Neuronal stem cell (in vitro differentiated cells): Measurements from ENCODE around the gene TOR3A.
A peak's percentile ranks its signal among the peaks of the same experiment; 100 is the strongest.

ENCODE experiments used
- DNase-seq: peaks from one replicate; pipeline ENCODE4 v3.0.0-alpha.2; 2013; ENCODE audit warnings: low spot score
- H2AFZ ChIP-seq: one replicate; pipeline ENCODE4 v1.6.1; 2013; ENCODE audit warnings: mild to moderate bottlenecking, low read length, inconsistent platforms
- H2AK5ac ChIP-seq: 2 replicates; pipeline ENCODE4 v1.6.1; 2013; ENCODE audit warnings: low read depth, mild to moderate bottlenecking, inconsistent platforms, low read length, moderate library complexity, mixed read lengths
- H2BK120ac ChIP-seq: 2 replicates; pipeline ENCODE4 v1.6.1; 2013; ENCODE audit warnings: low read depth, mild to moderate bottlenecking, inconsistent platforms, low read length, moderate library complexity, mixed read lengths
- H2BK12ac ChIP-seq: one replicate; pipeline ENCODE4 v1.6.1; 2013; ENCODE audit warnings: low read length, inconsistent platforms
- H2BK15ac ChIP-seq: 2 replicates; pipeline ENCODE4 v1.6.1; 2013; ENCODE audit warnings: mild to moderate bottlenecking, low read length, inconsistent platforms, mixed read lengths
- H2BK5ac ChIP-seq: one replicate; pipeline ENCODE4 v1.6.1; 2013; ENCODE audit warnings: inconsistent platforms, mild to moderate bottlenecking, low read length, moderate library complexity
- H3K14ac ChIP-seq: one replicate; pipeline ENCODE4 v1.6.1; 2013; ENCODE audit warnings: low read length, inconsistent platforms
- H3K18ac ChIP-seq: 2 replicates; pipeline ENCODE4 v1.6.1; 2013; ENCODE audit warnings: low read length, inconsistent platforms
- H3K23ac ChIP-seq: 2 replicates; pipeline ENCODE4 v1.6.1; 2013; ENCODE audit warnings: low read depth, mild to moderate bottlenecking, mixed read lengths, low read length, inconsistent platforms; ENCODE audit not compliant: poor library complexity
- H3K27ac ChIP-seq: replicated peaks from 3 replicates; pipeline ENCODE4 v1.5.1; 2013; ENCODE audit warnings: low read length, inconsistent platforms
- H3K27me3 ChIP-seq, 3 experiments: 2 replicates each; pipeline ENCODE4 v1.6.1; 2013; ENCODE audit warnings: low read length in 3 of 3, mild to moderate bottlenecking in 2 of 3, inconsistent platforms in 1 of 3, low read depth in 1 of 3, mixed read lengths in 1 of 3, moderate library complexity in 1 of 3; ENCODE audit not compliant: control insufficient read depth in 3 of 3, insufficient read depth in 3 of 3
- H3K36me3 ChIP-seq, 2 donors: replicated peaks in 1 of 2; 2 replicates each; pipeline ENCODE4 v1.6.1; 2013; ENCODE audit warnings: low read length in 2 of 2; ENCODE audit not compliant: control insufficient read depth in 2 of 2, insufficient read depth in 2 of 2
- H3K4ac ChIP-seq: 2 replicates; pipeline ENCODE4 v1.6.1; 2013; ENCODE audit warnings: inconsistent platforms, mild to moderate bottlenecking, low read length, moderate library complexity
- H3K4me1 ChIP-seq, 2 donors: 1 replicate in 1 of 2; 2 replicates in 1 of 2; pipeline ENCODE4 v1.6.1; 2013; ENCODE audit warnings: low read length in 2 of 2, low read depth in 1 of 2; ENCODE audit not compliant: control insufficient read depth in 2 of 2, insufficient read depth in 1 of 2
- H3K4me2 ChIP-seq: one replicate; pipeline ENCODE4 v1.6.1; 2013; ENCODE audit warnings: mild to moderate bottlenecking, low read length, inconsistent platforms; ENCODE audit not compliant: insufficient read depth, poor library complexity, severe bottlenecking
- H3K4me3 ChIP-seq, 2 donors: 2 replicates each; pipeline ENCODE4 v1.5.1; 2013; ENCODE audit warnings: low read length in 2 of 2, mild to moderate bottlenecking in 2 of 2, inconsistent platforms in 1 of 2, moderate library complexity in 1 of 2
- H3K79me1 ChIP-seq: one replicate; pipeline ENCODE4 v1.6.1; 2013; ENCODE audit warnings: low read depth, mild to moderate bottlenecking, inconsistent platforms, low read length, moderate library complexity
- H3K9ac ChIP-seq: one replicate; pipeline ENCODE4 v1.6.1; 2013; ENCODE audit warnings: mild to moderate bottlenecking, low read depth, low read length, inconsistent platforms; ENCODE audit not compliant: poor library complexity
- H3K9me3 ChIP-seq, 2 donors: replicated peaks in 1 of 2; 2 replicates each; pipeline versions ENCODE3 to v1.6.1; 2013; ENCODE audit warnings: low read length in 2 of 2, mild to moderate bottlenecking in 2 of 2, inconsistent platforms in 1 of 2, low read depth in 1 of 2, mixed read lengths in 1 of 2, moderate library complexity in 1 of 2; ENCODE audit not compliant: control insufficient read depth in 2 of 2, insufficient read depth in 1 of 2
- H4K8ac ChIP-seq: one replicate; pipeline ENCODE4 v1.6.1; 2013; ENCODE audit warnings: low read depth, mild to moderate bottlenecking, inconsistent platforms, low read length, moderate library complexity
- H4K91ac ChIP-seq: one replicate; pipeline ENCODE4 v1.6.1; 2013; ENCODE audit warnings: low read length, low read depth, mild to moderate bottlenecking, inconsistent platforms; ENCODE audit not compliant: poor library complexity
- WGBS, 2 donors: extraction: QIAGEN DNeasy Blood & Tissue Kit; methylation state at CpG; one replicate each; pipeline ENCODE4 v1.1.7; 2013; ENCODE audit warnings: missing lambda C conversion rate in 2 of 2, mixed read lengths in 1 of 2; ENCODE audit not compliant: insufficient read length in 2 of 2, insufficient replicate concordance in 1 of 2; ENCODE audit errors: extremely low coverage in 2 of 2; 5-methylcytosine and 5-hydroxymethylcytosine counted together

TOR3A gene

GRCh38 chr1:179082999-179083335, 1.1 kb downstream of the TOR3A start:
- H3K9ac ChIP-seq: no peak overlapping the region

GRCh38 chr1:179083533-179083932, 1.7 kb downstream of the TOR3A start:
- Histone ChIP-seq H3K27ac (no peak overlapping the region), H3K27me3 (peaks cover 0 to 6% (median 0%) of the 10 kb centered on the region in 3 experiments), H3K18ac (no peak overlapping the region), H3K14ac (no peak overlapping the region), H2BK12ac (no peak overlapping the region), H3K23ac (no peak overlapping the region), H3K36me3 (peaks cover 3 to 28% of the 10 kb centered on the region in 2 donors), H3K4me3 (no peak overlapping the region), H3K4me1 (peaks cover 6 to 14% of the 10 kb centered on the region in 2 donors), H4K91ac (no peak overlapping the region), H3K4me2 (no peak overlapping the region), H4K8ac (no peak overlapping the region), H2BK15ac (no peak overlapping the region), H3K9me3 (no peaks in the 10 kb centered on the region), H2AK5ac (no peak overlapping the region), H3K4ac (no peak overlapping the region), H3K9ac (no peak overlapping the region), H3K79me1 (peaks cover 1% of the 10 kb centered on the region), H2BK5ac (no peak overlapping the region), H2BK120ac (no peak overlapping the region), H2AFZ (no peak overlapping the region)
- no CpG with 5 or more reads among the region's 8 CpGs for WGBS, 2 donors
- DNase-seq: no peak

More at GRCh38 chr1:179082999-179083335, 1.1 kb downstream of the TOR3A start:
- Histone ChIP-seq H2BK15ac (no peak overlapping the region), H3K27me3 (peaks cover 0 to 6% (median 0%) of the 10 kb centered on the region in 3 experiments), H2BK5ac (no peak overlapping the region), H4K8ac (no peak overlapping the region), H3K23ac (peak overlapping the region; percentile 82), H3K4ac (no peak overlapping the region), H3K36me3 (peaks cover 2 to 23% of the 10 kb centered on the region in 2 donors), H2AFZ (peak overlapping the region; percentile 98), H3K18ac (no peak overlapping the region), H3K4me1 (peaks cover 6 to 13% of the 10 kb centered on the region in 2 donors), H3K27ac (no peak overlapping the region), H2BK120ac (no peak overlapping the region), H3K4me2 (peak overlapping the region; percentile 86), H2AK5ac (no peak overlapping the region), H3K79me1 (peaks cover 1% of the 10 kb centered on the region), H3K9me3 (no peaks in the 10 kb centered on the region), H3K14ac (no peak overlapping the region), H4K91ac (no peak overlapping the region), H3K4me3 (peak overlapping the region; percentile 82 to 89), H2BK12ac (no peak overlapping the region)
- no peak for DNase-seq
- no CpG with 5 or more reads among the region's 3 CpGs for WGBS, 2 donors

GRCh38 chr1:179087665-179088064, 5.8 kb downstream of the TOR3A start:
- Histone ChIP-seq H2BK5ac (no peak overlapping the region), H3K27me3 (peaks cover 0 to 5% (median 0%) of the 10 kb centered on the region in 3 experiments), H2BK120ac (no peak overlapping the region), H3K4me1 (peaks cover 0 to 8% of the 10 kb centered on the region in 2 donors), H3K79me1 (peaks cover 1% of the 10 kb centered on the region), H4K91ac (no peak overlapping the region), H3K4ac (no peak overlapping the region), H3K9me3 (no peaks in the 10 kb centered on the region), H3K23ac (peak overlapping the region; percentile 53), H2AK5ac (no peak overlapping the region), H2BK15ac (no peak overlapping the region), H3K27ac (no peak overlapping the region), H3K9ac (no peak overlapping the region), H3K18ac (peak overlapping the region; percentile 65), H3K14ac (no peak overlapping the region), H2AFZ (no peak overlapping the region), H2BK12ac (no peak overlapping the region), H3K4me3 (no peak overlapping the region), H3K36me3 (peaks cover 11 to 61% of the 10 kb centered on the region in 2 donors), H4K8ac (no peak overlapping the region), H3K4me2 (no peak overlapping the region)
- DNase-seq: no peak
- no CpG with 5 or more reads among the region's 11 CpGs for WGBS, 2 donors

GRCh38 chr1:179089827-179090482, 8.1 kb downstream of the TOR3A start:
- no peaks in the 10 kb centered on the region for H3K79me1 ChIP-seq

More at GRCh38 chr1:179089827-179090482, 8.1 kb downstream of the TOR3A start:
- Histone ChIP-seq H3K14ac (no peak overlapping the region), H3K9me3 (no peaks in the 10 kb centered on the region), H3K36me3 (peaks cover 22 to 79% of the 10 kb centered on the region in 2 donors), H3K27ac (no peak overlapping the region), H2AFZ (no peak overlapping the region), H2AK5ac (no peak overlapping the region), H3K27me3 (no peaks in the 10 kb centered on the region), H2BK5ac (no peak overlapping the region), H3K23ac (no peak overlapping the region), H3K18ac (no peak overlapping the region), H3K9ac (no peak overlapping the region), H4K91ac (no peak overlapping the region), H3K4me1 (peaks cover 0 to 3% of the 10 kb centered on the region in 2 donors), H3K4me2 (no peak overlapping the region), H4K8ac (no peak overlapping the region), H3K4me3 (no peak overlapping the region), H2BK12ac (no peak overlapping the region), H2BK15ac (no peak overlapping the region), H3K4ac (no peak overlapping the region), H2BK120ac (no peak overlapping the region)
- WGBS, 2 donors: no CpG with 5 or more reads among the region's 16 CpGs
- DNase-seq: no peak
